GM21825 (cell line): Measurements from ENCODE around the gene NCK2.

ENCODE experiments used
- ATAC-seq: cut with Tn5 transposase; IDR thresholded peaks from one replicate; pipeline ENCODE4 v1.9.1; 2021; ENCODE audit warnings: mild to moderate bottlenecking, moderate library complexity; ENCODE audit not compliant: unreplicated experiment

The NCK2 gene

GRCh38 chr2:105808423-105809096 lies 63.8 kb downstream of the NCK2 start:
- no peak for ATAC-seq

DNA sequence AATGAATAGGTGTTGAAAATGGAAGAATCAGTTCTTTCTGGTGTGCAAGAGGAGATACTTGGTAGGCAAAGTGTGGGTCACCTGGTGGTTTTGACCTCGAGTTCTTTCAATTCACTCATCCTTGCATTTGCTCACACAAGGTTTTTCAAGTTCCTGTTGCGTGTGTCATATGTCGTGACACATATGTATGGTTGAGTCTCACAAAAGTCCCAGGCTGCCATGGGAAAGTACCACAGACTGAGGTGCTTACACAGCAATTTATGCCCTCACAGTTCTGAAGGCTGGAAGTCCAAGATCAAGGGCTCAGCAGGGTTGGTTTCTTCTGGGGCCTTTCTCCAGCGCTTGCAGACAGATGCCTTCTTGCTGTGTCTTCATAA lies 64.4 kb downstream of the NCK2 start:
- peak; percentile 33 for ATAC-seq

- no peak for ATAC-seq
Observed at GRCh38 chr2:105809723-105810122, 65.0 kb downstream of the NCK2 start.

- peak; percentile 69 for ATAC-seq
Observed at GRCh38 chr2:105812180-105813044, 67.7 kb downstream of the NCK2 start.

DNA sequence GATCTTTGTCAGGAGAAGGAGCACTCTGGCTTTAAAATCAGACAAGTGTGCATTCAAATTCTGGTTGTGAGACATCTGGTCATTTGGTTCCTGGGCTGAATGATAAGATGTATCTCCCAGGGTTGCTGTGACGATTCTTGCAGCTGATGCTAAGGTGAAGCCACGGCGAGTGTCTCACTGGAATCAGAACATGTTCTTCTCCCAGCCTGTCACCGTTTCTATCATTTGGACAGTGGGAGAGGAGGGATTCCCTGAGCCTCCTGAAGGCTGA lies 68.3 kb downstream of the NCK2 start:
- no peak for ATAC-seq

GRCh38 chr2:105813405-105813804 lies 68.7 kb downstream of the NCK2 start:
- ATAC-seq: no peak

DNA sequence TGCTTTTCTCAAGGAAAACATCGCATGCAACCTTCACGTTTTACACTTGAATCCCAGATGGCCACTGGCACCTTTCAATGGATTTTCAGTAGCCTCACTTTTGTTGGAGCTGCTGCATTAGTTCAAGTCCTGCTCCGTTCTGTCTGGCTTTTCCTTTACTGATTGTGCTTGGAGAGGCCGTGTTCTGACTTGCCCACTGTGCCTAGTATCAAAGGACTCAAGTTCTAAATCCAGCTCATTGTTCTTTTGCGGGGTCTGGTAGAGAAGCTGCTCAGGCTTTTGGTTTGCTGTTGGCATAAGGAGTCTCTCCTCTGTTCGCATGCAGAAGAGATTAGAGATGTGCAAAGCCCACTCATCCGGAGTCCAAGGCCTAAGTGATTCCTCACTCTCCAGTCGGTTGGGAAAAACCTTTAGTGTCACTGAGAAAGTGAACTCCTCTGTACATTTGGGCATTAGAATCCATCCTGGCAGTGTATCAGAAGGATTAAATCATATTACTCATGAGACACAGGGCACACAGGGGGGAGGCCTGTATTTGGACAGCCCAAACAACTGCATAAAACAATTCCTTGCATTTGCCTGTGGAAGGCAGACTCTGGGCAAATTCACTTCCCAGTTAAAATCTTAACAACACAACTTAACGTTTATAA lies 69.7 kb downstream of the NCK2 start:
- ATAC-seq: no peak

DNA sequence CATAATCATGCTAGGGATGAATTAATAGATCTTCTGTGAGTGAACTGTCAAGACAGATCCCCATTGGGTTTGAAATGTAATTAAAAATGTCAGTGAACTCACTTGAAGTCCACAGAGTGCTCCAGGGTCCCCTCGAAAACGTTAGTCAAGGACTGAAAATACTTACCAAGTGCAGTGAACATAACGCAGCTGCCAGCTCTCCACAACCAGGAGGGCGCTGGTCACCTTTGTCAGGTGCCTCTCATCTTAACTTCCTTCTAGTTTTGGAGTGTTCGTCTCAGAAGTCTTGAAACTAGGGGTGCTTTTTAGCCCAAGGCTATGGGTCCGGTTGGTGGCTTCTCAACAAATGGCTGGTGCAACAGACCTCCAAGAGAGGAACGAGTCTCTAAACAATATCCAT lies 70.7 kb downstream of the NCK2 start:
- no peak for ATAC-seq

- no peak for ATAC-seq
Observed at GRCh38 chr2:105820151-105820550, 75.4 kb downstream of the NCK2 start.

DNA sequence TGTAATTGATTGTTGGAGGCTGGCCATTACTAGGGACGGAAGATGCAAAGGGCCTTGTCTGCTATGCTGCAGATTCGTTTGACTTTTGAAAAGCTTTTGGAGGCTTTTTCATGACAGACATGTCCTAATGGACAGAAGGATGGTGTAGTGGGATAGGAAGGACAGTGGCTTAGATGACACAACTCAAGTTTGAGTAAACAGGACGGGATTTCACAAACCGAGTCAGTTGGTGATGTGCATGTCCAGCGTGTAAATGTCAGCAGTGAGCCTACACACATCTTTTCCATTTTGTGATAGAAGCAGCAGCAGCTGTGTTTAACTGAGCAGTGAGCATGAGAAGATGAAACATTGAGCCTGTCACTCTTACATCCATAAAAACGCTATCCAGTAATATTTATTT lies 76.0 kb downstream of the NCK2 start:
- no peak for ATAC-seq

GRCh38 chr2:105821428-105822125 lies 76.9 kb downstream of the NCK2 start:
- peak; percentile 27 for ATAC-seq

GRCh38 chr2:105822186-105822585 lies 77.5 kb downstream of the NCK2 start:
- ATAC-seq: peak; percentile 84

DNA sequence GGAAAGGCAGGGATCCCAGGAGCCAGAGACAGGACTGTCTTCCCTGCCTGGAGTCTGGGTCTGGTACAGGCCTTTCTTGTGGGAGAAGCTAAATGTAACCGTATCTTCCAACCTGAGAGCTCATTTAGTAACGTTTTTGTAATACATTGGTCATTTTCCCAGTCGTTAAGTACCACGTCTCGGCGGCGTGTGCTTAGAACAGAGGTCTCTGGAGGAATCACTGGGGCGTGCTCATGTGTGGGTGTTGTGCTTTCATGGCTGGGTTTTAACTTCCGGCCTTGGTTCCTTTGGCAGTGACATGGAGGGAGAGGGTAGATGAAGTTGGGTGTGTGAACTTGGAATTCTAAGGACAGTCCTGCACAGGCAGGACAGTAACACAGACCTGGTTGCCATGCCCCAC lies 79.7 kb downstream of the NCK2 start:
- ATAC-seq: no peak

- no peak for ATAC-seq
Observed at GRCh38 chr2:105827351-105828096, 82.8 kb downstream of the NCK2 start.

DNA sequence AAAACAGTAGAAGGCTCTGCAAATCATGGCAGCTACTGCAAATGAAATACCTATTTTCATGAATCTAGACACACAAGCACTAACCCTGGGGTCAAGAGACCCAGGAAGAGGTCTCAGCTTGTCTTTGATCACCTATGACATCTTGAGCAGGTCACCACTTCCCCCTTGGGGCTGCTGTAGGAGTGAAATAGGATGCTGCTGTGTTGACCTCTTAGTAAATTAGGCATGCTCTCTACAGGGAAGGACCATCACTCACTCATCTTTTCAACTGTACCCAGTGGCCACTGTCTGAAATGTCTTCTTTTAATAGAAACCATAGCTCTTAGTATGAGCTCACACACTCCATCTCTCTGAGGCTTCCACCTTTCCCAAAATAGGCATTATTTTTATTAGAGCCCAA lies 83.8 kb downstream of the NCK2 start:
- no peak for ATAC-seq

DNA sequence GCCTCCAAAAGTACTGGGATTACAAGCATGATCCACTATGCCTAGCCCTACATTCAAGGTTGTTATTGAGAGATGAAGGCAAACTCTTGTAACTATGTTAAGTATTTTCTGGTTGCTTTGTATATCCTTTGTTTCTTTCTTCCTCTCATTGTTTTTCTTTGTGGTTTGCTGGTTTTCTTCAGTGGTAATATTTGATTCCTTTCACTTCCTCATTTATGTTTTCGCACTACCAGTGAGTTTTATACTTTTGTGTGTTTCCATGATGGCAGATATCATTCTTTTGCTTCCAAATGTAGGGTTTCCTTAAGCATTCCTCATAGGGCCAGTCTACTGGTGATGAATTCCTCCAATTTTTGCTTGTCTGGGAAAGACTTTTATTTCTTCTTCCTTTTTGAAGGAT lies 90.2 kb downstream of the NCK2 start:
- ATAC-seq: peak; percentile 83

DNA sequence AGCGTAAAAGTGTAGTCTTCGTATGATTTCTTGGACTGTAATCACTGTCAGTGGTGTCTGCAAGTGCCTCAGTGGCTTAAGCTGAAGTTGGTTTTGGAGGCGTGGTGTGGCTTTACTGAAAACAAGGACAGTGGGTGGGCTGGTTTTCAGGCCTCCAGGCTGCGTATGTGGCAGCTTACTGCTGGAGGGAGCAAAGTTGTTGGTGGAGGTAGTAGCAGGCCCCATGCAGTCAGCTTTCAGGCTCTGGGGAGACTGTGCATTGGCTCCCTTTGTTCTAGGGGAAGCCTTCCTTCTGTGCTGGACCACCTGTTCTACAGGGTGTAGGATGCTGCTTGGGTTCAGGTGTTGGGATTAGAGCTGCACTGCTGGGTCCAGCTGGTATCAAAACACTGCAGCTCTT lies 91.6 kb downstream of the NCK2 start:
- ATAC-seq: no peak

- no peak for ATAC-seq
Observed at GRCh38 chr2:105836840-105837692, 92.4 kb downstream of the NCK2 start.

DNA sequence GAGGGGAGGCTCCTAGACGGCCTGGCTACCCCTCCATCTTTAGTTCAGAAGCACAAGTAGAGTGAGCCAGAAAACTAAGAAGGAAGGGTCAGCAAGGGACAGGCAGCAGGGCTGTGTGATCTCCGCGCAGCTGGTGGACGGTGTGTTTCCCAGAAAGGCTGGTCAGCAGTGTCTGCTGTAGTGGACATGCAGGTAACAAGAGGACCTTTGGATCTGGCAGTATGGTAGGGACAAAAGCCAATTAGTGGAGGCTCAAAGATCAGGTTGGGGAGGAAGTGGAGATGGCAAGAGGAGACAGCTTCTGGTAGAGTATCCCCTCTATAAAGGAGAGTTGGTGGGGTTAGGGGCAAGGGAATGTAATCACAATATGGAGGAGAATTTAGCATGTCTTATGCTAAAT lies 95.1 kb downstream of the NCK2 start:
- ATAC-seq: no peak

GRCh38 chr2:105840933-105841332 lies 96.2 kb downstream of the NCK2 start:
- ATAC-seq: no peak
